ENCODE measurements around the gene INTU. TPM values are rescaled to one million over a fixed set of nuclear protein-coding genes. Genes with fewer than 3 reads are reported as not detected.

Gene INTU
- total RNA-seq, 1 experiment from 2014 or later = 1.1 TPM

- Histone ChIP-seq H2AFZ (ENCODE audit: low read length) (no peak overlapping the region), H3K9me2 (replicated peaks; ENCODE audit: low read length) (no peaks in the 10 kb centered on the region), H3K36me3 (ENCODE audit: low read depth, low read length) (no peaks in the 10 kb centered on the region), H3K9ac (ENCODE audit: low read length) (no peak overlapping the region), H3K27me3 (ENCODE audit: low read length) (no peaks in the 10 kb centered on the region), H3K4me3 (ENCODE audit: low read length) (no peak overlapping the region), H3K27ac (ENCODE audit: low read length) (no peak overlapping the region), H3K4me2 (ENCODE audit: low read length) (no peak overlapping the region), H3K4me1 (ENCODE audit: insufficient read depth, low read length) (no peaks in the 10 kb centered on the region), H3K9me3 (ENCODE audit: low read length) (no peaks in the 10 kb centered on the region), H4K20me1 (ENCODE audit: low read length) (no peaks in the 10 kb centered on the region), H3K79me2 (ENCODE audit: low read length) (no peaks in the 10 kb centered on the region), H3F3A (ENCODE audit: low read length, unreplicated experiment) (no peaks in the 10 kb centered on the region)
- BruUV-seq (replicated peaks) = no TSS peak
- ChIA-PET POLR2A (ENCODE audit: unreplicated experiment) (interaction anchor here (0.7 kb wide), 1 partner anchor 301 kb away, joined by 3 read pairs; no protein-coding TSS in a partner anchor), CTCF (no interaction called here)
- no peak for DNase-seq
- no peak for ATAC-seq
- intact Hi-C loops (cut with micrococcal nuclease) = no loop called here
- TF ChIP-seq, protein P1, sequence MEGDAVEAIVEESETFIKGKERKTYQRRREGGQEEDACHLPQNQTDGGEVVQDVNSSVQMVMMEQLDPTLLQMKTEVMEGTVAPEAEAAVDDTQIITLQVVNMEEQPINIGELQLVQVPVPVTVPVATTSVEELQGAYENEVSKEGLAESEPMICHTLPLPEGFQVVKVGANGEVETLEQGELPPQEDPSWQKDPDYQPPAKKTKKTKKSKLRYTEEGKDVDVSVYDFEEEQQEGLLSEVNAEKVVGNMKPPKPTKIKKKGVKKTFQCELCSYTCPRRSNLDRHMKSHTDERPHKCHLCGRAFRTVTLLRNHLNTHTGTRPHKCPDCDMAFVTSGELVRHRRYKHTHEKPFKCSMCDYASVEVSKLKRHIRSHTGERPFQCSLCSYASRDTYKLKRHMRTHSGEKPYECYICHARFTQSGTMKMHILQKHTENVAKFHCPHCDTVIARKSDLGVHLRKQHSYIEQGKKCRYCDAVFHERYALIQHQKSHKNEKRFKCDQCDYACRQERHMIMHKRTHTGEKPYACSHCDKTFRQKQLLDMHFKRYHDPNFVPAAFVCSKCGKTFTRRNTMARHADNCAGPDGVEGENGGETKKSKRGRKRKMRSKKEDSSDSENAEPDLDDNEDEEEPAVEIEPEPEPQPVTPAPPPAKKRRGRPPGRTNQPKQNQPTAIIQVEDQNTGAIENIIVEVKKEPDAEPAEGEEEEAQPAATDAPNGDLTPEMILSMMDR (conservative IDR thresholded peaks at IDR 0.05; ENCODE audit: low read depth, low read length) = no peak
- no peak for TF ChIP-seq EZH2phosphoT487 (IDR thresholded peaks at IDR 0.05; ENCODE audit: borderline replicate concordance, low read length)
- TF ChIP-seq EZH2 (IDR thresholded peaks at IDR 0.05; ENCODE audit: low read length, unreplicated experiment) = no peak
These were observed 8.8 kb downstream of the INTU start for GRCh38 chr4:127641524-127641923.

- Histone ChIP-seq H3K4me1 (ENCODE audit: insufficient read depth, low read length) (no peaks in the 10 kb centered on the region), H3K27ac (ENCODE audit: low read length) (no peak overlapping the region), H4K20me1 (ENCODE audit: low read length) (no peaks in the 10 kb centered on the region), H3K79me2 (ENCODE audit: low read length) (no peaks in the 10 kb centered on the region), H3K9me3 (ENCODE audit: low read length) (no peaks in the 10 kb centered on the region), H3K4me3 (ENCODE audit: low read length) (no peak overlapping the region), H2AFZ (ENCODE audit: low read length) (no peak overlapping the region), H3K36me3 (ENCODE audit: low read depth, low read length) (no peaks in the 10 kb centered on the region), H3K9me2 (replicated peaks; ENCODE audit: low read length) (no peaks in the 10 kb centered on the region), H3F3A (ENCODE audit: low read length, unreplicated experiment) (no peaks in the 10 kb centered on the region), H3K9ac (ENCODE audit: low read length) (no peak overlapping the region), H3K27me3 (ENCODE audit: low read length) (no peaks in the 10 kb centered on the region), H3K4me2 (ENCODE audit: low read length) (no peak overlapping the region)
- ATAC-seq = no peak
- DNase-seq = no peak
- TF ChIP-seq EZH2phosphoT487 (IDR thresholded peaks at IDR 0.05; ENCODE audit: borderline replicate concordance, low read length) = no peak
- TF ChIP-seq EZH2 (IDR thresholded peaks at IDR 0.05; ENCODE audit: low read length, unreplicated experiment) = no peak
- TF ChIP-seq, protein P1 (conservative IDR thresholded peaks at IDR 0.05; ENCODE audit: low read depth, low read length) = no peak
- ChIA-PET CTCF (no interaction called here), POLR2A (ENCODE audit: unreplicated experiment) (interaction anchor here (0.7 kb wide), 1 partner anchor 301 kb away, joined by 3 read pairs; no protein-coding TSS in a partner anchor)
- no TSS peak for BruUV-seq (replicated peaks)
- intact Hi-C loops (cut with micrococcal nuclease) = no loop called here
These were observed 9.4 kb downstream of the INTU start for GRCh38 chr4:127642169-127642568.

DNA sequence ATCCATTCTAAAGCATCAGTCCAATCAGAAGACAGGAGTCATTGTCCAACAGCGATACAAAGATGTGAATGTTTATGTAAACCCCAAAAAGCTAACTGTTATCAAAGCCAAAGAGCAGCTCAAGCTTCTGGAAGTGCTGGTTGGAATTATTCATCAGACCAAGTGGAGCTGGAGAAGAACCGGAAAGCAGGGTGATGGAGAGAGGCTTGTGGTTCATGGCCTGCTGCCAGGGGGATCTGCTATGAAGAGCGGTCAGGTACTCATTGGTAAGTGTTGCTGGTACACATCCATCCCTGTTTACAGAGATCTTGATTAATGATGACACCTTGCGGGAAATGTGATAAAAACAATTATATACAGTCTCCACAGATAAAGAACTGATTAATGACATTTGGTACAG is 11.0 kb downstream of the INTU start:
- intact Hi-C loops (cut with micrococcal nuclease) = no loop called here
- no peaks in the 10 kb centered on the region for H3K9me3 ChIP-seq (ENCODE audit: low read length)
- no peaks in the 10 kb centered on the region for H3F3A ChIP-seq (ENCODE audit: low read length, unreplicated experiment)
- H2AFZ ChIP-seq (ENCODE audit: low read length) = no peak overlapping the region
- no peaks in the 10 kb centered on the region for H4K20me1 ChIP-seq (ENCODE audit: low read length)
- H3K27me3 ChIP-seq (ENCODE audit: low read length) = no peaks in the 10 kb centered on the region
- no peak for DNase-seq
- H3K9me2 ChIP-seq (replicated peaks; ENCODE audit: low read length) = no peaks in the 10 kb centered on the region
- no peak overlapping the region for H3K9ac ChIP-seq (ENCODE audit: low read length)
- TF ChIP-seq EZH2phosphoT487 (IDR thresholded peaks at IDR 0.05; ENCODE audit: borderline replicate concordance, low read length) (no peak), EZH2 (IDR thresholded peaks at IDR 0.05; ENCODE audit: low read length, unreplicated experiment) (no peak)
- TF ChIP-seq, protein P1 (conservative IDR thresholded peaks at IDR 0.05; ENCODE audit: low read depth, low read length) = no peak
- POLR2A ChIA-PET (ENCODE audit: unreplicated experiment) = no interaction called here
- H3K4me1 ChIP-seq (ENCODE audit: insufficient read depth, low read length) = no peaks in the 10 kb centered on the region
- BruUV-seq (replicated peaks) = no TSS peak
- ATAC-seq = no peak
- no peaks in the 10 kb centered on the region for H3K79me2 ChIP-seq (ENCODE audit: low read length)
- H3K36me3 ChIP-seq (ENCODE audit: low read depth, low read length) = no peaks in the 10 kb centered on the region
- H3K4me3 ChIP-seq (ENCODE audit: low read length) = no peak overlapping the region
- no peak overlapping the region for H3K27ac ChIP-seq (ENCODE audit: low read length)
- CTCF ChIA-PET = no interaction called here
- H3K4me2 ChIP-seq (ENCODE audit: low read length) = no peak overlapping the region

Measured in PC-3 (cell line).